HFFc6 (cell line): Measurements from ENCODE around the gene FOXP1. TPM values are rescaled to one million over a fixed set of nuclear protein-coding genes. Genes with fewer than 3 reads are reported as not detected.

ENCODE experiments used
- DNase-seq: peaks from one replicate; pipeline ENCODE4 v3.0.0-alpha.2; 2018
- H3K27ac Mint-ChIP-seq: 2 replicates; pipeline ENCODE4 v1.8.0; 2020; ENCODE audit warnings: mild to moderate bottlenecking, mixed read lengths
- H3K27me3 Mint-ChIP-seq: 2 replicates; pipeline ENCODE4 v1.8.0; 2021; ENCODE audit warnings: mild to moderate bottlenecking, moderate library complexity, mixed read lengths; ENCODE audit not compliant: insufficient read depth
- H3K36me3 Mint-ChIP-seq: 2 replicates; pipeline ENCODE4 v1.8.0; 2021; ENCODE audit warnings: low read depth, mixed read lengths
- H3K4me1 Mint-ChIP-seq: 2 replicates; pipeline ENCODE4 v1.8.0; 2020; ENCODE audit warnings: low read depth, mixed read lengths
- H3K4me3 Mint-ChIP-seq: 2 replicates; pipeline ENCODE4 v1.8.0; 2020; ENCODE audit warnings: mild to moderate bottlenecking, moderate library complexity, mixed read lengths
- H3K9me3 Mint-ChIP-seq: 2 replicates; pipeline ENCODE4 v1.8.0; 2020; ENCODE audit warnings: mild to moderate bottlenecking, mixed read lengths
- total RNA-seq, 6 experiments: library from RNA; stranded (reverse); fragmentation: NEBNext Ultra II Directional; extraction: Animal tissue kit (Norgen Biotek cat#: 25700); gene quantifications; 2 replicates in 1 of 6; 3 replicates in 5 of 6; pipeline ENCODE4 v1.2.3, GENCODE V29; 2021
- TF ChIP-seq, protein P1 (sequence below): fragments of 200-600 bp; sonication (generic); IDR thresholded peaks from 2 replicates; pipeline ENCODE4 v1.5.0; 2021; ENCODE audit warnings: antibody characterized with exemption, mild to moderate bottlenecking

The FOXP1 gene
- total RNA-seq, 6 experiments from 2014 or later: 32.2 to 59.3 (median 52.0) TPM

DNA sequence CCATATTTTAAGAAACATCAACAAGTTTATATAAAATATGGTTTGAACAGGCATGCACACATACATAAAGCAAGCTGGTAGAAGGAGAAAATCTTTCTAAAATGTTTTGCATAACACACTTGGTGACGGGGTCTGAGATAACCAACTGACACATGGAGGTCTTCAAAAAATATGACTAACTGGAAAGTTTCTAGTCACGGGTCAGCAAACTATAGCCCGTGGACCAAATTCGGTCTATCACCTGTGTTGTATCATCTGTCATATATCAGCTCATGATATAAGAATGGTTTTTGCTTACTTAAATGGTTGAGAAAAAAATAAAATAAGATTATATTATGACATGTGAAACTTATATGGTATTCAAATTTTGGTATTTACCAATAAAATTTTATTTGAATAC lies 465.1 kb downstream of the FOXP1 start:
- no peak overlapping the region for H3K27ac Mint-ChIP-seq
- H3K27me3 Mint-ChIP-seq: no peaks in the 10 kb centered on the region; the same call in 1 of the 2 replicates
- DNase-seq: no peak
- peaks cover 44% of the 10 kb centered on the region for H3K4me1 Mint-ChIP-seq
- H3K9me3 Mint-ChIP-seq: no peaks in the 10 kb centered on the region
- no peak overlapping the region for H3K4me3 Mint-ChIP-seq
- no peaks in the 10 kb centered on the region for H3K36me3 Mint-ChIP-seq
- TF ChIP-seq, protein P1, sequence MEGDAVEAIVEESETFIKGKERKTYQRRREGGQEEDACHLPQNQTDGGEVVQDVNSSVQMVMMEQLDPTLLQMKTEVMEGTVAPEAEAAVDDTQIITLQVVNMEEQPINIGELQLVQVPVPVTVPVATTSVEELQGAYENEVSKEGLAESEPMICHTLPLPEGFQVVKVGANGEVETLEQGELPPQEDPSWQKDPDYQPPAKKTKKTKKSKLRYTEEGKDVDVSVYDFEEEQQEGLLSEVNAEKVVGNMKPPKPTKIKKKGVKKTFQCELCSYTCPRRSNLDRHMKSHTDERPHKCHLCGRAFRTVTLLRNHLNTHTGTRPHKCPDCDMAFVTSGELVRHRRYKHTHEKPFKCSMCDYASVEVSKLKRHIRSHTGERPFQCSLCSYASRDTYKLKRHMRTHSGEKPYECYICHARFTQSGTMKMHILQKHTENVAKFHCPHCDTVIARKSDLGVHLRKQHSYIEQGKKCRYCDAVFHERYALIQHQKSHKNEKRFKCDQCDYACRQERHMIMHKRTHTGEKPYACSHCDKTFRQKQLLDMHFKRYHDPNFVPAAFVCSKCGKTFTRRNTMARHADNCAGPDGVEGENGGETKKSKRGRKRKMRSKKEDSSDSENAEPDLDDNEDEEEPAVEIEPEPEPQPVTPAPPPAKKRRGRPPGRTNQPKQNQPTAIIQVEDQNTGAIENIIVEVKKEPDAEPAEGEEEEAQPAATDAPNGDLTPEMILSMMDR: no peak

DNA sequence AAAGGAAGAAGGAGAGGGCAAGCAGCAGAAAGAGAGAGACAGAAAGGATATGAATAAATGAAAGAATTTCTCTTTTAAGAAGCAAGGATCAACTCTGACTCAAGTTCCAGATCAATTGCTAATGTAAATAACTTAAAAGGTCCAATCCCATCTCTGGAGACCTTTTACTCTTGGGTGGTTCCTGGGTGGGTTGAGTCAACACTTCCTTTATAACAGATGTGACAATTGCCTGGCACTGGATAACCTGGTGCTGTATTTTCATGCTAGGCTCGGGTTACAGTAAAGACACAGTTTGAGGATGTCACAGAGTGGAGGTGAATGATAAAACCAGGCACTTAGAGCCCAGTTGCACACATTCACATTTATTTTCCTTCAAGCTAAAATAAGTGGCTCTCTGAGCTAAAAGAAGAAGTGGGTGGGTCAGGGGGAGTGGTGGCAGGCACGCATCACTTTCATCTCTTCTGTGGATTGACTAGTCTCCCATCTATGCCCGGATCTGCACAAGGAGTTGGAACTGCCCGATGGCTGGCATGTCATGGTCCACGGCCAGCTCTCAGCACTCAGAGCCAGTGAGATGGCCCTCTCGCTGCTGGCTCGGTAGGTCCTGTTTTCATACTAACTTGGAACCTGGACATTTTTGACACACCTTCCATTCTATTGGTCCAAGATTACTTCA lies 465.8 kb downstream of the FOXP1 start:
- Mint-ChIP-seq H3K4me1 (peaks cover 50% of the 10 kb centered on the region), H3K4me3 (no peak overlapping the region), H3K9me3 (no peaks in the 10 kb centered on the region), H3K27ac (peak overlapping the region; percentile 67), H3K27me3 (no peaks in the 10 kb centered on the region; the same call in 1 of the 2 replicates), H3K36me3 (peaks cover 4% of the 10 kb centered on the region; the same call in 1 of the 2 replicates)
- no peak for DNase-seq
- TF ChIP-seq, protein P1: no peak

DNA sequence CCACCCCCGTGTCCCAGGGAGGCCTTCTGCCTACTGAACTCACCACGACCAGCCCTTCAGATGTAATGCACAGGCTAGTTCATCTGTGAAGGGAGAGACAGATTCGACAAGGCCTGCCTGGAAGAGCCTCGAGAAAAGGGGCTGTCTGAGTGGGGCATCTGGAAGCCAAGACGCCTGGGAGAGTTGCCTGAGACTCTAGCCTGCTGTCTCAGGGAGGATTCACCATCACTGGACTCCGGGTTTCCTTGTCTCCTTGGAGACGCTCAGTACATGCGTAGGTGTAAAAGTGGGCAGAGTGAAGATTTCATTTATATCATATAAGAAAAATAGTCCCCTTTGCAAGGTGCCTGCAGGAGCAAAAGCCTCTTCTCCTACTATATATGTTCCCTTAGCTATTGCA lies 468.9 kb downstream of the FOXP1 start:
- Mint-ChIP-seq H3K27ac (no peak overlapping the region), H3K4me3 (no peak overlapping the region), H3K9me3 (no peaks in the 10 kb centered on the region), H3K4me1 (peaks cover 71% of the 10 kb centered on the region), H3K27me3 (no peaks in the 10 kb centered on the region; the same call in 1 of the 2 replicates), H3K36me3 (peaks cover 13% of the 10 kb centered on the region; the same call in 1 of the 2 replicates)
- no peak for DNase-seq
- TF ChIP-seq, protein P1: no peak

DNA sequence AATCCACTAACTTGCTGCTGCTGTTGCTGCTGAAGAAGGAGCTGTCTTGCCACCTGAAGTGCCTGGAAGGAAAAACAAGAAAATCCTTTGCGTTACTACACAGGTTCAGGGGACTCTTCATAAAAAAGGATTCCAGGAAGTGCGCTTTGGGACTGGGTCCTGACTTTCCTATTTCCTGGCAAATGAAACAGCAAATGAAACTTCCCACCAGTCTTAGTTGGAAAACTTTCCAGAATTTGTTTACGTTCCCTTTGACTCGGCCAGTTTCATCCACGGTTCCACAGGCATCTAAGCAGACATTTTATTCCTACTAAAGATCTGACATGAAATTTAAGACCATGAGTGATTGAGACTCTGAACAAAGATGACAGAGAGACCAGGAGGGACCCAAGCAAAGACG lies 471.0 kb downstream of the FOXP1 start:
- Mint-ChIP-seq H3K27ac (peak overlapping the region; percentile 89), H3K4me1 (peaks cover 74% of the 10 kb centered on the region), H3K27me3 (no peaks in the 10 kb centered on the region; the same call in 1 of the 2 replicates), H3K36me3 (peaks cover 13% of the 10 kb centered on the region; the same call in 1 of the 2 replicates), H3K4me3 (no peak overlapping the region), H3K9me3 (no peaks in the 10 kb centered on the region)
- no peak for DNase-seq
- TF ChIP-seq, protein P1: no peak

DNA sequence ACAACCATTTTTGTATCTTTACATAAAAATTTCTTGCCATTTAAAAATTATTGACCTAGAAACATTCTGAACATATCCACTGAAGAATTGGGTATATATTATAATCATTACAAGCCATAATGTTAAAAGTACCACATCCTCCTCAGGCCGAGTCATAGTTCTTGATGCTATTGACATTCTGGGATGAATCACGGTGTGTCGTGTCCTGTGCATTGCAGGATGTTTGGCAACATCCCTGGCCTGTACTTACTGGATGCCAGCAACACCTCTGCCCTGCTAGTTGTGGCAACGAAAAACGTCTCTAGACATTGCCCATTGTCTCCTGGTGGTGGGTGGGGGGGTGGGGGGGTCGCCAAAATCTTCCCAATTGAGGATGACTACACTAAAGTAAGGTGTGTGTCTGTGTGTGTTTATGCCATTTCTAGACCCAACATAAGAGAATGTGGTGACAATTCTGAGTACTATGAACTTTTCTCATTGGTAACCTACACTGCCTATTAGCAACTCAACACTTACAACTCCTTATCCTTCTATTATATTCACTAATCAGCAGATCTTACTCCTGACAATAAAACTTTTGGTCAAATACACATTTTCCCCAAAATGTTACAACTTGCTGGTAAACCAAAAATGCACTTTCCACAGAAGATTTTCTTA lies 471.6 kb downstream of the FOXP1 start:
- H3K4me1 Mint-ChIP-seq: peaks cover 69% of the 10 kb centered on the region
- peak overlapping the region; percentile 89 for H3K27ac Mint-ChIP-seq

More for the DNA sequence above, 471.6 kb downstream of the FOXP1 start:
- DNase-seq: peak; percentile 86
- TF ChIP-seq, protein P1: no peak
- H3K4me3 Mint-ChIP-seq: no peak overlapping the region; the same call in 1 of the 2 replicates
- H3K36me3 Mint-ChIP-seq: peaks cover 13% of the 10 kb centered on the region; the same call in 1 of the 2 replicates
- no peaks in the 10 kb centered on the region for H3K9me3 Mint-ChIP-seq
- H3K27me3 Mint-ChIP-seq: no peaks in the 10 kb centered on the region; the same call in 1 of the 2 replicates
